Stomach (tissue), 4 donors: ENCODE data around the gene SLC18A2.

Source experiments
- POLR2AphosphoS5 ChIP-seq, 3 donors: sonication (generic); formaldehyde crosslinking; IDR thresholded peaks; one replicate each; pipeline ENCODE4 v1.6.1; 2016; ENCODE audit warnings: antibody characterized with exemption in 3 of 3
- TF ChIP-seq, protein P1 (sequence below), 7 experiments: fragments of 450-650 bp in 4 of 7; fragments of 200-600 bp in 3 of 7; sonication (generic) in 3 of 7; IDR thresholded peaks; one replicate each; pipeline ENCODE4 v1.5.1; 2016 to 2019; ENCODE audit warnings: antibody characterized with exemption in 7 of 7, control low read depth in 2 of 7, mild to moderate bottlenecking in 1 of 7

DNA sequence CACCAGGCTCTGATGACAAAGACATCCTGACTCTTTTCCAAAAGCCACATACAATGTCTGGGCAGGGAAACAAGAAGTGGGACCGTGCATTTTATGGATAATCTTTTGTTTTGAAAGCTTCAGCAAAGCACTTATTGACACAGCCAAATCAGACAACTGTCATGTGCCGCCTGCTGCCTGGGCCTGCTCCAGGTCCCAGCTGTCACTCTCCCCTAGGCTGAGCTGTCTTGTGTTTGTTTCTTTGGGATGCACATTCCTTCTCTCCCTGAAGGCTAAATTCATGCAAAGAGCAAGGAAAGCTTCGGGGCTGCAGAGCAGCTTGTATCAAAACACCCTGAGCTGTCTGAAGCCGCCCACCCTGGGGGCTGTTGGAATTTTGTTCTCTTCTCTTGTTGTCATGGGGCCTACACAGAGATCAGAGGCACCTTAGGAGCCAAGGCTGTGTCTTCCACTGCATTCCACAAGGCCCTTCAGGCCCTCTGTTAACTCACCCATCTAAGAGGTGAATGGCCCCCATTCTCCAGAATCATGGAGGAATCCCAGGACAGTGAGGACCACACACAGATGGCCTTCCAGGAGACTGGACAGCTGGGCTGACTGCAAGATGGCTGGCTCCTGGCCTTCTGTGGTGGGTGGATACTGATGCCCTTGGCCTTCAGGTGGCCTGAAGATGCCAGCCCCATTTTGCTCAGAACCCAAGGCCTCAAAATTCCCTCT lies 17.8 kb upstream of the SLC18A2 start:
- TF ChIP-seq, protein P1, sequence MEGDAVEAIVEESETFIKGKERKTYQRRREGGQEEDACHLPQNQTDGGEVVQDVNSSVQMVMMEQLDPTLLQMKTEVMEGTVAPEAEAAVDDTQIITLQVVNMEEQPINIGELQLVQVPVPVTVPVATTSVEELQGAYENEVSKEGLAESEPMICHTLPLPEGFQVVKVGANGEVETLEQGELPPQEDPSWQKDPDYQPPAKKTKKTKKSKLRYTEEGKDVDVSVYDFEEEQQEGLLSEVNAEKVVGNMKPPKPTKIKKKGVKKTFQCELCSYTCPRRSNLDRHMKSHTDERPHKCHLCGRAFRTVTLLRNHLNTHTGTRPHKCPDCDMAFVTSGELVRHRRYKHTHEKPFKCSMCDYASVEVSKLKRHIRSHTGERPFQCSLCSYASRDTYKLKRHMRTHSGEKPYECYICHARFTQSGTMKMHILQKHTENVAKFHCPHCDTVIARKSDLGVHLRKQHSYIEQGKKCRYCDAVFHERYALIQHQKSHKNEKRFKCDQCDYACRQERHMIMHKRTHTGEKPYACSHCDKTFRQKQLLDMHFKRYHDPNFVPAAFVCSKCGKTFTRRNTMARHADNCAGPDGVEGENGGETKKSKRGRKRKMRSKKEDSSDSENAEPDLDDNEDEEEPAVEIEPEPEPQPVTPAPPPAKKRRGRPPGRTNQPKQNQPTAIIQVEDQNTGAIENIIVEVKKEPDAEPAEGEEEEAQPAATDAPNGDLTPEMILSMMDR (IDR thresholded peaks at IDR 0.05), result no peak
- no peak for TF ChIP-seq POLR2AphosphoS5 (IDR thresholded peaks at IDR 0.05)
